NCI-H524 treated with DMSO at 0.1 percent for 48 hours (cell line): Measurements from ENCODE around the gene SYN1.
"Not testable (repeated sequence)": the region's sequence is repeated elsewhere in the genome, so short reads cannot be mapped to it uniquely, and the experiment has no call there.

Experiments
- DNase-seq: peaks from one replicate; lab custom pipeline; 2025; lab: John Stamatoyannopoulos, UW

The SYN1 gene

DNA sequence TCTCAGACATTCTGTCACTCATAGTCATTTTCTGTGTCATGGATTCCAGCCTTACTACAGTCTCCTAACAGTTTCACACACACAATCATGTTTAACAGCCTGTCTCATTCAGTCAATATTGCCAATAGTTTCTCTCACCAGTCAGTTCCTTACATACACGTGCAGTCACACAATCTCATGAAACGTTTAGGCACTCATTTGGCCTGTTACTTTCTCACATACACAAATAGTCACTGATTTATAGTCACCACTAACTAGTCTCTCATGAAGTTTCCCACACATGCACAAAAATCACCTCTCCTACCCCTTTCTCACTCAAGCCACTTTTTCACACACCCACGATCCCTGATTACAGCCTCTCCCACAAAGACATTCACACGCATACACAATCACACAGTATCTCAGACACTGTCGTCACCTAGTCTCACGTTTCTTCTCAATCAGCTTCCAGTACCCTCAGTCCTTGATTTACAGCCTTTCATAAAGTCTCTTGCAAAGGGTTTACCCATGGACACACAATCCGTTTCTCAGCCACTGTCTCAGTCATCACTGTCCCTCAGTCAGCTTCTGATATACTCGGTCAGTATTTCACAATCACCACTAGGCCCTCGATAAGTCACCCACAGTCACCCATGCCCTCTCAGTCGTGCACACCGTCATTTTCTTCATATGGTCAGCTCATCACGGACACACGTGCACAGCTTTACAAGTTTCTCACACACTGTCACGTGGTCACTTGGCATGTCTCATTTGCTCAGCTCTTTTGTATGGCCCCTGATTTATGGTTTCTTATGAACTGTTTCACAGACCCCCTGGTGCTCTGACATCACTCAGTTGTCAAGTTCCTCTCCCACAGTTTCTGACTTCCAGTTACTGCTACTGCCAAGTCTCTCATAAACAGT, 14.3 kb upstream of the SYN1 start:
- no peak for DNase-seq

DNA sequence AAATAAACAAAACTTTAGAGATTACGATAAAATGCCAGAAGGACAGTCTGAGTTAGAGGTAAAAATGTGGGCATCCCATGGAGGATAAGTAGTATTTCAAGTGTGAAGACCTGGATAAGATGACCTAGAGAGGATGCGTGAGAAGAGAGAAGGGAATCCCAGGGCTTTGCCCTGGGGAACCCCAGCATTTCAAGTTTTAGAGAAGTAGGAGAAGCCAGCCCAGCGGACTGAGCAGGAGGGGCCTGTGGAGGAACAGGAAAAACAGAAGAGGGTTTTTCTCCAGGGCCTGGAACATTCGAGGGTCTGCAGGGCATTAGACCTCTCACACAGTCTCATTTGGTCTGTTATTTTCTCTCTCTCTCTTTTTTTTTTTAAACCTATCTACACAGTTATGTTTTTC, 13.0 kb upstream of the SYN1 start:
- no peak for DNase-seq

DNA sequence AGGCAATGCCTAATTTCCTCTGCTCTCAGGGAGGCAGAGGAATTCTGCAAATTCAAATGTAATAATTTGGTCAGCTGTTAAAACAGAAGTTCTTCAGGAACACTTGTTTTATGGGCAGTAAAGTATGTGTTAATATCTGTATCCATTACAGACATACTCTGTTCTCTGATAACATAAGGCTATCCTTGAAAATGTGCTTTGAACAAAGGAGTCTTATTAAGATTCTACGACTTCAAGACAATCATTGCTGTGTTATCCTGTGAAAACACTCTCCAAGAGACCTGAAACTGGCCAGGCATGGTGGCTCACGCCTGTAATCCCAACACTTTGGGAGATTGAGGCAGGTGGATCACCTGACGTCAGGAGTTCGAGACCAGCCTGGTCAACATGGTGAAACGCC, 12.0 kb upstream of the SYN1 start:
- no peak for DNase-seq

DNA sequence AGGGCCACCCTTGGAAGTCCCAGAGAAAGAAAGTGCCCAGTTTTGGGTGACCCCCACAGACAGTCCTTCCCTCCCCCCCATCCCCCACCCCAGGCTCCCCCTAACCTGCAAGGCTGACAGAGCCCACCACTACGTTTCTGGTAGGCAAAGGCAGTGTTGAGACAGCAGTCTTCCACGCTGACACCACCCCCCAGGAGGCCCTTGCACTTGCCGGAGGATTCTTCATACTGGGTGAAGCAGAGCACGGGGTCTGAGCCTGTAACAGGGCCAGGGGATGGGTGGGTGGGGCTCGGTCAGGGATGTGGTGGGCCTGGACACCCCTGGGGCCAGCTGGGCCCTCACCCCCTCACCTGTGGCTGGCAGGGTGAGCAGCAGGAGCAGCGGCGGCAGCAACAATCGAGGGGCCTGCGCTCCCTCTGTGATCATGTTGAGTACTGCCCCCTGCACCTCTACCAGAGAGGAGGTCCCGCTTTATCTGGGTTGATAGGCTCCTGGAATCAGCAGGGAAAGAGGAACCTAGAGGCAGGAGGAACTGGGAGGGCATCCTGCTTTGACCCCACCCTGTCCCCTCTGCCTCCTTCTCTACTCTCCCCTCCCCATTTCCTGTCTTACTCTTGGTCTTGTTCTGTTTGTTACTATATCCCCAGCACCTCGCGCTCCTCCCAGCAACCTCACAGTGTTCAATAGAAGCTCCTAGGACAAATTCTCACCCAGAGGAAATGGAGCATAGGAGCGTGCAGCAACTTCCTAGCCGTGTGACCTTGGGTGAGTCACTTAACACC, 10.0 kb upstream of the SYN1 start, which contains the start of gene CFP:
Gene CFP (minus strand): TSS at position 512 of the 782 bp plus-strand sequence. CDS start 86 bp downstream, at position 426.
- DNase-seq: no peak

DNA sequence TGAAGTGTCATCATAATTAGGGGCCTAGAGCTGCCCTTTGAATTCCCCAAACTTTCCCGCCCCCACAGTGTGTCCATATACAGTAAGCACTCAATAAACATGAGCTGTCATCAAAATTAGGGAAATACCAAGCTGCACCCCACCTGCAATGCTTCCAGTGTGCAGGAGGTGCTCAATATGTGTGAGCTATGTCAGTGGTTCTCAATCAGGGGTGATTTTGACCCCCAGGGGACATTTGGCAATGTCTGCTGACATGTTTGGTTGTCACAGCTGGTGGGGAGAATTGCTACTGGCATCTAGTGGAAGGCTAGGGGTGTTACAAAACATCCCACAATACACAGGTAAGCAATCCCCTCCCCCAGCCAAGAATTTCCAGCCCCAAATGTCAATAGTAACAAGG, 9.3 kb upstream of the SYN1 start:
- no peak for DNase-seq

DNA sequence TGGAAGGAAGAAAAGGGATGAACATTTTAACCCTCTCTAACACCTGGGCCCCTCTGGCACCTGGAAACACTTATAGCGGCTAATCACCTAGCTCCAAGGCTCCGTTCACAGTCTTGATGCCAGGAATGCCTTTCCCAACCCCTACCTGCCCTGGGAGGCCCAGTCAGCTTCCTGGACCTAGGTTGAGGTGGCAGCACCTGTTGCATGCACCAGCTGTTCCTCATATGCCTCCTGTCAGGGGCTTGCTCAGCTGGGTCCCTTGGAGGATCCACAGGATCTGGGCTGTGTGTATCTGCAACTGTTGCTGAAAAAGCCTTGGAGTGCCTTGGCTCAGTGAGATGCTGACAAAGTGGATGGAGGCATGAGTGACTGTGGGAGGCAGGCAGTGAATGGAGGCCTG, 5.7 kb upstream of the SYN1 start:
- no peak for DNase-seq

DNA sequence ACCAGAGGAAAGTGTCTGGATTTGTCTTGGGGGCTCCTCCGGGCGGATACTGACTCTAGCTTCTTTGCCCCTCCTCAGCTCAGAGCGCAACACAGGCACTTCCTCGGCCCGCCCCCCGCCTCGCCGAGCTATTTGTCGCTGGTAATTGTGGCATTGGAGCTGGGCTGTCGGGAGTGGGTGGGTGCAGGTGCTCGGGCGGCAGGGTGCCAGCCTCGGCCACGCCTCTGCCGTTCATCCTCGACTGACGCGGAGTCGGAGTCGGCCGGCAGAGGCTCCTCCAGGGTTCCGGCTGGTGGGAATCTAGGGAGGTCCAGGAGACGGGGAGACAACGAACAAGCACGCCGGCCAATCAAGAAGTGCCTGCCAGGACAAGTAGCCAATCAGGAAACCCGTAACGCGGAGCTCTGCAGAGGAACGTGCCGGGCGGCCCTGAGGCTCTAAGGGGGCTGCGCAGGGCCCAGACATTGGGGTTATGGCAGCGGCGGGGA, 3.9 kb upstream of the SYN1 start:
- peak; percentile 78 for DNase-seq

DNA sequence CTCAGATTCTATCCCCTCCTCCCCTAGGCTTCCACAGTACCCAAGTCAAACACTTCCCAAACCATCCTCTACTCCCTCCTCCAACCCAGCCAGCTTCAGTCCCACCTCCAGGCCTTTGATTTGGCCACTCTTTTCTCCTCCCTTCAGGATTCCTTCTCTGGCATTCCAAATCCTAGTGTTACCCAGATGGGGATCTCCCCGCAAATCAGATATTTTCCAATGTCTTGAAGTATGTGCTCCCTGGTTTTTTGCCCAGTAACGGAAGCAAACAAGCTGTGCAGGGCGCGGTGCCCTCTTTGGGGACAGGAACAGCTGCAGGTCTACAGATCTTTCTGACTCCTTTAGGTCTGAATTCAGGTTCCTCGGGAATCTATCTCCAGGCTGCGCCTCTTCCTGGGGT, 2.2 kb upstream of the SYN1 start:
- DNase-seq: no peak

DNA sequence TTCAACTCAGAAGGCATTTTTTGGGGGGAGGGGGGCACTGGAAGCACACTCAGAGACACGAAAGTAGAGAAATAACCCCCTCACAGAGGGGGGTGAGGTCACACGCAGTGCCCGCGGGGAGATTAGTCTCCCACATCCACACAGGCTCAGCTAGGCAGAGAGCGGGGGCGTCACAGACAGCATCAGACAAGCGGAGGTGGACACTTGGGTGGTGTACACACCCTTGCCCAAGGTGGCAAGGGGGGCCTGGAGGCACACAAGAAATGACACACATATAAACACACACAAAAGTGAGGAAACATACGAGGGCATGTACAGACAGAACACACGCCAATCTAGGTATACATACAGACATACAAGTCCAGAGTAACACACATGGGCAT, 637 bp upstream of the SYN1 start:
- no peak for DNase-seq

DNA sequence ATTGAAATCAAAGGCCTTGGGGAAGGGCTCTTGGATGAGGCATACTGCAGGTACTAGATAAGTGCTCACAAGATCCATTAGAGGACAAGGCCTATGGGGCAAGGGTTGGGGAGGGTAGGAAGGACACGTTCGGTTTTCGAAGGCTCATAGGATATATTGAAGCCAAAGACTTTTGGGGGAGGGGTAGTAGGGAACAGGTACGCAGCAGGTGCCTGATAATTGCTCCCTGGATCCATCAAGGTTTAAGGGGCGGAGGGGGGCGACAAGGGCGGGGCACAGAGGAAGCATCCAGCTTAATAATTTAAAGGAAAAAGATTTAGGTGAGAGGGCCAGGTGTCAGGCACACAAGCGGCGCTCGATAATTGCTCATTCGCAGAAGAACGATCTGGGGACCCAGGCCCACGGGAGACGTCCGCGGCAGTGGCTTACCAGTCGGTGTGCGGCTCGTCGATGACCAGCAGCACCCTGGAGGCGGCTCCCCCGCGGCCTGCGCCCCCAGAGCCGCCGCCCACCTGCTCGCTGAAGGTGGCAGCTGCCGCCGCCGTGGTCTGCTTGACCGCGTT, 653 bp downstream of the SYN1 start:
- no peak for DNase-seq

DNA sequence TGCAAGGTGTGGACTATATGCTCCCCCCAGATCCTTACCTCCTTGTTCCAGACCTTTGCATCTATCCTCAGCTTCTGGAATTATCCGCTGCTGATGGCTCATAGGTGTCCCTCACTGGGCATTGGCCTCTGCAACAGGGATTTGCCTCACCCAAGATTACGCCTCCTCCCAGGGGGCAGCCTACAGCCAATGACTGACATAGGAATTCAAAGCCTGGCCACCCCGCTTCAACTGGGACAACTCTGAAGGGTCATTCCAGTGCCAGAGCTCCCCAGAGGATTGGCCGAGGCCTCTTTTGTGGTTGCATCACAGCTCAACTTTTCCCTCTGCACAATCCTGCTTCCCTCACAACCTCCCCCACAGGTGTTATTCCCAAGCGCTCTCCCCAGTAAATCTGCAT, 5.0 kb downstream of the SYN1 start:
- DNase-seq: no peak

DNA sequence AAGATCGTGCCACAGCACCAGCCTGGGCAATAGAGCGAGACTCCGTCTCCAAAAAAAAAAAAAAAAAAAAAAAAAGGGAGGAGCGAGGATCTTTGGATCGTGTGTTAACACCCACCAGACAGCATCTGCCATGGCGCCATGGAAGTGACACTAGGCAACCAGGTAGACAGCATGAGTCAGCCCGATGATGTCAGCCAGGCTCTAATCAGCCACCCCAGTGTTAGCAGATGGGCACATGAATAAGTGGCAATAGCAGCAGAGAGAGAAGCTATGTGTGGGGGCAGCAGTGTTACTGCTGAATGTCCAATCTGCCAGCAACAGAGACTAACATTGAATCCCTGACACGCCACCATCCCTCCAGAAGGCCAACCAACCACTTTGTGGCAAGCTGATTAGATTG, 6.6 kb downstream of the SYN1 start:
- peak; percentile 16 for DNase-seq

DNA sequence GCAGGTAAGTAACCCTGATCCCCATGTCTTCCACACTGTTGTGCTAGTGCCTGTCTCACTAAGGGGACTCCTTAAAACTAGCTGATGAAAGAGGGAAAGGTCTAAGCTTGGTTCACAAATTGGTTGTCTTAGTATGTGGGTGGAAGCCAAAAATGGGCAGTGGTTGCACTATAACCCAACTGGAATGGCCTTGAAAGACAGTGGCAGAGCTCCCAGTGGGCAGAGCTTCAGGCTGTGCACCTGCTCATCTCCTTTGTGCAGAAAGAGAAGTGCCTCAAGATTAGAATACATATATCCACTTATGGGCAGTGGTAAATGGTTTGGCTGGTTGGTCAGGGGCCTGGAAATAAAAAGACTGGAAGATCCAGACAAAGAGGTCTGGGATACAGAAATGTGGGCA, 7.2 kb downstream of the SYN1 start:
- DNase-seq: no peak

DNA sequence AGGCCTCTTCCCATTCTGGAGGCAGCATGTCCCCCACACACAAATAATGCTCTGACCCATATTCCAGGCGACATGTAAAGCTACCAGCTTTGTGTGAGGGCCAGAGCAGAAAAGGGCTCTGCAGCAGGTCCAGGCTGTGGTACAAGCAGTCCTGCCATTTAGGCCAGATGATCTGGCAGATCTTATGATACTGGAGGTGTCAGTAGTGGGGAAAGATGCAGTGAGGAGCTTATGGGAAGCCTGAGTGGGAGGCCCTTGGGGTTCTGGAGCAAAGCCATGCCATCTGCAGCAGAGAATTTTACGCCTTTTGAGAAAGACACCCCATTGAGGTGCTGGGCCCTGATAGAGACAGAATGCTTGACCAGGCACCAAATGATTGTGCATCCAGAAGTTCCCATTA, 7.7 kb downstream of the SYN1 start:
- no peak for DNase-seq

DNA sequence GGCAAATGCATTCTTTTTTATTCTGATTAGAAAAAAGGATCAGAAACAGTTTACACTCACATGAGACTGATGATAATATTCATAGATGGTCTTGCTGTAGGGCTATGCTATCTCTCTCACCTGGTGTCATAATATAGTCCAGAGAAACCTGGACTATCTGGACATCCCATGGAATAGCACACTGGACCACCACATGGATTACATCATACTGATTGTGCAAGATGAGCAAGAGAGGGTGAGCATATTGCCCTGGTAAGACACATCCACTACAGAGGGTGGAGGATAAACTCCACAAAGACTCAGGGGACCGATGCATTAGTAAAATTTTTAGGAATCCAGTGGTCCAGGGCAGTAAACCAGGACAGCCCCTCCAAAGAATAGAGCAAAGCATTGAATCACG, 8.2 kb downstream of the SYN1 start:
- no peak for DNase-seq

DNA sequence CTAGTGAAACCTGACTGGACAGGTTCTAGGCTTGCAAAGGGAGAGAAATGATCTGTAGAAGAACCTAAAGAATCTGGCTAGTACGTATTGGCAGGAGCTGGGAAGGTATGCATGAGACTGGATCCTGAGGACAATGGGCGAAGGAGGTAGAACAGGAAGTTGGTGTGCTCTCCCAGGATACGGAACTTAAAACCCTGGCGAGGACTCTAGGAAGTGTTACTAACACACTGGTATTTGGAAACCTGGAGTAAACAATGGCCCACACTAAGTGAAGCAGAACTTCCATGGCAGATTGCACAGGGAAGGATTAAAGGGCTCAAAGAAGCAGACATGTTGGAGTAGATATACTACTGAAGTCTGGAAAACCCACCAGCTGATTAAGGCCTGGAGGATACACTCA, 9.1 kb downstream of the SYN1 start:
- DNase-seq: no peak

DNA sequence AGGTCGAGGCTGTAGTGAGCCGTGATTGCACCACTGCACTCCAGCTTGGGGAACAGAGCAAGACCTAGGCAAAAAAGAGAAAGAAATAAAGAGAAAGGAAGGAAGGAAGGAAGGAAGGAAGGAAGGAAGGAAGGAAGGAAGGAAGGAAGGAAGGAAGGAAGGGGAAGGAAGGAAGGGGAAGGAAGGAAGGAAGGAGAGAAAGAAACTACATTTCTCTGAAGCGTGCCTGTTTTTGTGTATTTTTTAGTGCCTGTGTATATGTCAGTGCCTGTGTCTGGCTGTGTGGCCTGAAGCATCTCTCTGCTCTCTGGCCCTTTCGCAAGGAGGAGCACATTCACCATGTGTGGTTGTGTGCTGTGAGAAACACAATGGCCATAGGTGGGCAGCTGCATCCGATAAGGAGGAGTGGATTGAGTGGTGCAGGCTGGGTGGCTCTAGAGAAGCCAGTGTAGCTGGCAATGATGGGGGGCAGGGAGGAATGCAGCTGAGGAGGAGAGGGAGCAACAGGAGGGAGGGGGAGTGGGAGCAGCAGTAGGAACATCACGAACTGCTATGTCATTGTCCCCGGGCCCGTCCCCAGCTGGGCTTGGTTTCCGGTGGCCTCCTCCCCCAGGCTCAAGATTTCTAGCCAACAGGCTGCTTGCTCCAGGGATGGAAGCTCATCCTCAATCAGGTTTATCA, 11.4 kb downstream of the SYN1 start:
- no peak for DNase-seq

DNA sequence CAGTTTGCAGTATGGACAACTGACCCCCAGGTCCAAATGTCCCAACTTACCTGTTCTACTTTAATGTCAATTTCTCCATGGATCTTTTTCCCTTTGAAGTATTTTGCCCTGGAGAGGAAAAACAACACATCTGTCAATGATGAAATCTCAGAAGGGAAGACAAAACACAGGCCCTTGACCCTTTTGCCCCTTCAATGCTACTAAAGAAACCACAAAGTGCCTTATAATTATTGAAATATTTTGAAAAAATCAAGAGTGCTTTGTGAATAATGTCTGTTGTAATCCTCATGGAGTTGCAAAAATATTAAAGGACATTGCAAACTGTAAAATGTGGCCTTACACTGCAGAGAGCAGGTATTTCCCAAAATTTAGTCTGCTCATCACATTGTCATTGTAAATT, 12.6 kb downstream of the SYN1 start:
- DNase-seq: no peak

DNA sequence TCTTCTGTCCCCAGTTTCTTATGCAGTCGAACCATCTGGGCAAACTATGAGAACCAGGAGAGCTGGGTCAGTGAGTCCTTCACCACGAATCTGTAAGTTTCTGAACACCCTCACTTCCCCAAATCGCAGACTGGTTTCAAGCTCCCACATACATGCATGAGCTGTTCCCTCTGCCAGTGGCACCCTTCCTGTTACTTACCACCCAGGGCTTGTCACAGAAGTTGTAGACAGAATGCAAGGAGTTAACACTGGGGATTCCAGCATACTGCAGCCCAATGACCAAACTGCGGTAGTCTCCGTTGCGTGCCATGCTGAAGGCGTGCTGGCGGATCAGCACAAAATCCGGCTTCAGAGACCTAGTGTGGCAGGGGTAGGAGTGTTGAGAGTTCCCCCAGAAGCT, 14.6 kb downstream of the SYN1 start:
- no peak for DNase-seq

DNA sequence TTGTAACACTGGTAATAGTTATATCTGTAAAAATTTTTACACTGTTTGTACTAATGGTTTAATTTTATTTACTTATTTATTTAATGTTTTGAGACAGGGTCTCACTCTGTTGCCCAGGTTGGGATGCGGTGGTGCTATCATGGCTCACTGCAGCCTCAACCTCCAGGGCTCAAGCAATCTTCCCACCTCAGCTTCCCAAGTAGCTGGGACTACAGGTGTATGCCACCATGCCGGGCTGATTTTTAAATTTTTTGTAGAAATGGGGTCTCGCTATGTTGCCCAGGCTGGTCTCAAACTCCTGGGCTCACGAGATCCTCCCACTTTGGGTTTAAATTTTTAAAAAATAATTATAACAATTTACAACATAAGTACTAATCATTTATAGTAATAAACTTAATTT, 16.5 kb downstream of the SYN1 start:
- DNase-seq: not testable (repeated sequence)

DNA sequence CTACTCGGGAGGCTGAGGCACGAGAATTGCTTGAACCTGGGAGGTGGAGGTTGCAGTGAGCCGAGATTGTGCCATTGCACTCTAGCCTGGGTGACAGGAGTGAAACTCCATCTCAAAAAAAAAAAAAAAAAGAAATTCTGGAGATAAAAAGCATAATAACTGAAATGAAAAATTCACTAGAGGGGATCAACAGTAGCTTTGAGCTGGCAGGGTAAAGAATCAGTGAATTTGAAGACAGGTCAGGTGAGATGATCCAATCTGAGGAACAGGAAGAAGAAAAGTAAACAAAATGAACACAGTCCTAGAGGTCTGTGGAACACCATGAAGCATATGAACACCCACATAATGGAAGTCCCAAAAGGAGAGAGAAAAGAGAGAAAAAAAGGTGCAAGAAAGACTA, 22.4 kb downstream of the SYN1 start:
- DNase-seq: no peak

DNA sequence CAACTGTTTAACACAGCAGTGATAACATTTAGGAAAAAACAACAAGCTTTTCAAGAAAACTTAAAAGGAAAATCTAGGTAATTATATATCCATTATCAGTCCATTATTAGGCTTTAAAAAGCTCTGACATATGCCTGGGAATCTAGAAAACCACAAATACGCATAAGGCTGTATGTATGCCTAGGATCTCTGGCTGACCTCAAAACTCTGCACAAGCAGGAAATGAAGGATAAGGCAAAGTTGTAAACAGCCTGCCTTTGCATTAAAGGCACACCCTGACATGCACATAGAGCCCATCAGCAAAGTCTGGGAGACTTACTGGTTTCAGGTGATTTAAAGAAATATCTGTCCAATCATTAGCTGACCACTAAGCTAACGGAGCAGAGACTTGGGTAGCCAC, 23.4 kb downstream of the SYN1 start:
- no peak for DNase-seq
